GM18868 (cell line): Measurements from ENCODE around the gene SLC22A2.

Experiments used
- ATAC-seq: cut with Tn5 transposase; IDR thresholded peaks from one replicate; pipeline ENCODE4 v1.9.1; 2021; ENCODE audit warnings: mild to moderate bottlenecking, moderate library complexity; ENCODE audit not compliant: unreplicated experiment

Gene SLC22A2

DNA sequence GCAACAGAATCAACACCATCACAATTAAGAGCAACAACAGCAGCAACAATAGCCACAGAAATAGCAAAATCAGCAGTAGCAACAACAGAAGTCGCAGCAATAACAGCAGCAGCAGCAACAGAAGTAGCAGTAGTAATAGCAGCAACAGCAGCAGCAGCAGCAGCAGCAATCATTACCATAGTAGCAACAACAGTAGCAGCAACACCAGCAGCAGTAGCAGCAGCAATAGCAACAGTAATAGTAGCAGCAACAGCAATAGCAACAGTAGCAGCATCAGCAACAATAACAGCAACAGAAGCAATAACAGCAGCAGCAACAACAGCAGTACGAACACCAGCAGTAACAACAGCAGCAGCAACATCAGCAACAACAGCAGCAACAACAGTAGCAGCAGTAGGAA lies 39.8 kb downstream of the SLC22A2 start:
- ATAC-seq: no peak

DNA sequence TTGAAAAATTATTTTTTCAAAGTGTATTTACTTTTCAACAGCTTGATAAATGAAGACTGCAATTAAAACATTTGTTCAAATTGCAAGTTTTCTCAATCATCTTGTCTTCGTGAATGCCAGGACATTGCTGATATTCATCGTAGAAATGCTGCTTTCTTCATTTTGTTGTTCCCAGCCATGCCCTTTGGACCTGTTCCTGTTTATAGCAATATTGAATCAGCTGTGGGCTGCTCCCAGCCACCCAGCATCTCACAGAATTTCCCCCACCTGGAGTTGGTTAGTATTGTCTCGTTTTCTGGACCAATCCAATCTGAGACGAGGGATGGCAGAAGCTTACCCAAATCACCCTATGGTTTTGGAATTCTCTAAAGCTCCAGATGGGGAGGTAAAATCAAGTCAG lies 40.8 kb downstream of the SLC22A2 start:
- ATAC-seq: no peak

DNA sequence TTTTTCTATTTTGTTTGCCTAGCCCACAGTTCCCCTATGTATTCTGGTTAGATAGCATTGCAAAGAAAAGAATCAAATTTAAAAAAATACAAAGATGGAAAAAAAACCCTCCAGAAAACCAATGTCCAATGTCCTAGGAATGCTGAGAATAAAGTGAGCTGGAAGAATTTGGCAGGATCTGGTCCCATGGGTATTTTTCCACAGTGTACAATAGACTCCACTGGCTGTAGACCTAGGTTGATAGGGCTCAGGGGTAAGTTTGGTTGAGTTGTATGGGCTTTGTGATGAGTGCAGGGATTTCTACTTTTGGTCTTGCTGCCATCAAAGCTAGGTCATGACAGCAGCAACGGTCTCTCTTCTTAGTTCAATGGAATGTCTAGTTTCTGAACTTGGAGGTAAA lies 41.5 kb downstream of the SLC22A2 start:
- no peak for ATAC-seq

DNA sequence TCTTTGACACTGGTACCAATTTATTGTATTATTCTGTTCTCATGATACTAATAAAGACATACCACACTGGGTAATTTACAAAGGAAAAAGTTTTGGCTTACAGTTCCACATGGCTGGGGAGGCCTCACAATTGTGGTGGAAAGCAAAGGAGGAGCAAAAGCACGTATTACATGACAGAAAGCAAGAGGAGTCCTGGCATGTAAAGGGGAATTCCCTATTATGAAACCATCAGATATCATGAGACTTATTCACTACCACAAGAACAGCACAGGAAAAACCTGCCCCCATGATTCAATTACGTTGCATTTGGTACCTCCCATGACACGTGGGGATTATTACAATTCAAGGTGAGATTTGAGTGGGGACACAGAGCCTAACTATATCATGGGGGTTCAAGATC lies 43.4 kb downstream of the SLC22A2 start:
- ATAC-seq: no peak

GRCh38 chr6:160207618-160208017 lies 51.0 kb downstream of the SLC22A2 start:
- no peak for ATAC-seq

GRCh38 chr6:160204710-160205109 lies 53.9 kb downstream of the SLC22A2 start:
- ATAC-seq: no peak

DNA sequence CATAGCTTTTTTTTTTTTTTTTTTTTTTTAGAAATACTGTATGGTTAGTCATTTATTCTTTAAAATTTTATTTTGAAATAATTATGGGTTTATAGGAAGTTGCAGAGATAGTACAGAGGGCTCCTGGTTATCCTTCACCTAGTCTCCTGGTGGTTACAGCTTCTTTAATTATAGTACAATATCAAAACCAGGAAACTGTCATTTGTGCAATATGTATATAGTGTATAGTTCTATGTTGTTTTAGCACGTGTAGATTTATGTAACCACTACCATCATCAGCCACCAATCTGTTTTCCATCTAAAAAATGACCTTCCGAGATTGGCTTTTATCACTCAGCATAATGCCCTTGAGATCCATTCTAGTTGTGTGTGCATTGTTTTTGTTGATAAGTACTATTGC lies 54.7 kb downstream of the SLC22A2 start:
- ATAC-seq: no peak

- ATAC-seq: no peak
Measured at GRCh38 chr6:160203522-160203921, 55.1 kb downstream of the SLC22A2 start.

DNA sequence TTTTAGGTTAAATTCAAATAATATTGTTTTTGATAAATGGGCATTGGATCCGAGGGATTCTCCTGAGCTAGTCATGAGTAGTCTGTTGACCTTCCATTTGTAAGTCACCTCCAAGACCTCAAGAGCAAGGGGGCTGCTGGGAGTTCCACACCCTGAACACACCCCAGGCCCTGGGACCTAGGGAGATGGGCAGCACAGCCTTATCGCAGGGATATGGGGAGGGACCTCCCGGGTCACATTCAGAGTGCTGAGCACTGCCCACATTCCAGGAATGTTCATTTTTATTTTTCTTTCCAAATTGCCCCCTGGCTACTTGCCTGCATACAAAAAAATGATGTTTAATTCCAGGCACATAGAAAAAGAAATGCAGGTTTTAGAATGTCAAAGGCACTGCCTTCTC lies 55.5 kb downstream of the SLC22A2 start:
- ATAC-seq: no peak

- no peak for ATAC-seq
Measured at GRCh38 chr6:160202411-160202810, 56.2 kb downstream of the SLC22A2 start.

- no peak for ATAC-seq
Measured at GRCh38 chr6:160201061-160201460, 57.6 kb downstream of the SLC22A2 start.

- no peak for ATAC-seq
Measured at GRCh38 chr6:160198606-160199211, 59.9 kb downstream of the SLC22A2 start.

DNA sequence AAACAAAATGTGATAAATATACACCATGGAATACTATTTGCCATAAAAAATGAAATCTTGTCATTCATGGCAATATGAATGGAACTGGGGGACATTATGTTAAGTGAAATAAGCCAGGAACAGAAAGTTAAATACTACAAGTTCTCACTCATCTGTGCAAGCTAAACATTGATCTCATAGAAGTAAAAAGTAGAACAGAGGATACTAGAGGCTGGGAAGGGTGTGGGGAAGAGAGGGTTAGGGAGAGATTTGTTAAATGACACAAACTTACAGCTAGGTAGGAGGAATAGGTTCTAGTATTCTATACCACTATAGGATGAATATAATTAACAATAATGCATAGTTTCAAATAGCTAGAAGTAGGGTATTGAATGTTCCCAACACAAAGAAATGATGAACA lies 61.0 kb downstream of the SLC22A2 start:
- no peak for ATAC-seq

GRCh38 chr6:160194808-160195207 lies 63.8 kb downstream of the SLC22A2 start:
- no peak for ATAC-seq

- ATAC-seq: no peak
Measured at GRCh38 chr6:160192840-160193239, 65.8 kb downstream of the SLC22A2 start.

DNA sequence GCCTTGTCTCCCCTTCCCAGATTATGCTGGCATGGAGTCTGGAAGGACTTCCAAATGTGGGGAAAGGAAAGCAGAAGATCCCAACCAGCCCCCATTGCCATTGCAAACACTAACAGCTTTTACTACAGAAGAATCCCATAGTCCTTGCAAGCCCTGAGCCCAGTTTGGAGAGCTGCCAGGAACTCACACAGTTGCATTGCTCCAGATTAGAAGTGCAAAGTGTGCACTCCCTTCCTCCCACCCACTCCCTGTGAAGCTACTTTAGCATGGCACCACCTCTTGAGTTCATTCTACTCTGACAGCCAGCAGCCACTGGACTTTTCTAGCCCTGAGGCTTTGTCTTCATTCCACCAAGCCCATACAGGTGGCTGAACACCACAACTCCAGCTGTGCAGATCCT lies 67.6 kb downstream of the SLC22A2 start:
- no peak for ATAC-seq

DNA sequence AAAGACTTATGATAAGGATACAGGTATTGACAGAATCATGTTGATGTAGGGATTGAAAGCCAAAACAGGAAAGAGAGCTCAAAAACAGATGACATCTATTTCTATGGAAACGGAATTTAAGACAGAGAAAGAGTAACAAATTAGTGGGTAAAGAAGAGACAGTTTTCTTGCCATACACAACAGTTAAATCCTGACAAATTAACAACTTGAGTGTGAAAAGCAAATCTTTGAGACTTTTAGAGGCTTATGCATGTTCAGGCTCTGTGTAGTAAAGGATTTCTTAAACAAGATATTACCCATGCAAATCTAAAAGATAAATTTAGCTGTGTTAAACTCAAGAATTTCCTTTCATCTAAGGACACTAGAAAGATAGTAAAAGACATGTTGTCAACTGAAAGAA lies 68.5 kb downstream of the SLC22A2 start:
- ATAC-seq: no peak

DNA sequence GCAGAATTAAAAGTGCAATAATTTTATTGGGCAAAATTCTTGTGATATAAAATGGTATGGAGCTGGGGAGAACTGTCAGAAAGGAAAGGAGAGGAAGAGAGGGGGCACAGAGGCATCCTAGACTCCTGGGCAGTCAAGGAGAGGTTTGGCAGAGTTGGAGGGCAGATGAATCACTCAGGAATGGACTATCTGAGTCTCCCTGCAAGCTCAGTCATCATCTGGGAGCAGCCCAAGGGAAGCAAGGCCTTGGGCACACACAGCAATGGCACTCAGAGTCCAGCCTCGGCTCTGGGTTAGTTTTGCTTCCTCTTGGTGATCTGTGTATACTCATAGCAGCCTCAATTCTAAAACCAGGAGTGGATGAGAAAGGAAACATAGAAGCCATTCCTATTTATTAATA lies 69.8 kb downstream of the SLC22A2 start:
- ATAC-seq: no peak

DNA sequence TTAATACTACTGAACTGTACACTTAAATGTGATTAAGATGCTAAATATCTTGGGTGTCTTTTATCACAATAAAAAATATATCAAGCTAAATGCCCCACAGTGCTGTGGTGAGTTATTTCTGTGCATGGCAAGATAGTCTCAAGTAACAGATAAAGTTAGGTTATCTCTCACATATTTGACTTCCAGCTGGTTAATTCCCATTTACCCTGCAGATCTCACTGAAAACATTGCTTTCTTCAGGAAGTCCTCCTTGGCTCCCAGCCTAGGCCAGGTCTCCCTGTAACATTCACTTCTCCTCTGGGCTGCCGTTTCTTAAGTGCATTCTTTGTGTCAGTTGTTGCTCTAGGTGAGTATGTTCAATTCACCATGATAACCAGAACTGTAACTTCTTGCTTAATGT lies 77.9 kb downstream of the SLC22A2 start:
- no peak for ATAC-seq

GRCh38 chr6:160178271-160178670 lies 80.3 kb downstream of the SLC22A2 start:
- no peak for ATAC-seq

DNA sequence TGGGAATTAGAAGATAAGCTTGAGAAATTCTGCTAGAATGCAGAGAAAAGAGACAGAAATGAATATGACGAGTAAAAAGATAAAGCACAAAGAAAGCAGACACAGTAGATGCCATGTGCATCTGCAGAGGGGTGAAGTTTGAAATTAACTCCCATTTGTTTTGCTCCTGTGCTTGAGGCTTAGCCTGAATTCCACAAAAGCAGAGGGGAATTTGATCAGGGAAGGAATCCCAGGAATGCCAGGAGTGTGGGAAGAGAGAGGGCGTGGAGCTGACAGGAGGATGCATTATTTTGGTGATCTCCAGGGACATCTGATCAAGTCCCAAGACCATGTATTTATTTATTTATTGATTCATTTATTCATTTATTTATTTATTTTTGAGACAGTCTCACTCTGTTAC lies 81.4 kb downstream of the SLC22A2 start:
- ATAC-seq: no peak

DNA sequence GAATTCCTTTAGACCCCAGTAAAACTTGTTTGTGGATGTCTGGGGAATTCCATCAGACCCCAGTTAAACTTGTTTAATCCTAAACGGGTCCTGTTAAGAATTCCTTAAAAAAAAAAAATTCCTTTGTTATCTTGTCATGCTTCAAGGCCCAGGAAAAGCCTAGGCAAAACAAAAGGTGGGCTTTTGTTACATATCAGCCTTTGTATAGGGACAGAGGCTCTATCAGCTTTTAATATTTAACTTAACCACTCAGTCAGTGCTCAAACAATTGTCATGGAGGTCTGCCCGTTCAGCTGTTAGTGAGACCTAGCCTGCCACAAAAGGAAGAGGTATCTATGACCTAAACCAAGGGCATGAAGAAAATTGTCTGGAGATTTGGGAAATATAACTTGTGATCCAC lies 83.9 kb downstream of the SLC22A2 start:
- no peak for ATAC-seq

DNA sequence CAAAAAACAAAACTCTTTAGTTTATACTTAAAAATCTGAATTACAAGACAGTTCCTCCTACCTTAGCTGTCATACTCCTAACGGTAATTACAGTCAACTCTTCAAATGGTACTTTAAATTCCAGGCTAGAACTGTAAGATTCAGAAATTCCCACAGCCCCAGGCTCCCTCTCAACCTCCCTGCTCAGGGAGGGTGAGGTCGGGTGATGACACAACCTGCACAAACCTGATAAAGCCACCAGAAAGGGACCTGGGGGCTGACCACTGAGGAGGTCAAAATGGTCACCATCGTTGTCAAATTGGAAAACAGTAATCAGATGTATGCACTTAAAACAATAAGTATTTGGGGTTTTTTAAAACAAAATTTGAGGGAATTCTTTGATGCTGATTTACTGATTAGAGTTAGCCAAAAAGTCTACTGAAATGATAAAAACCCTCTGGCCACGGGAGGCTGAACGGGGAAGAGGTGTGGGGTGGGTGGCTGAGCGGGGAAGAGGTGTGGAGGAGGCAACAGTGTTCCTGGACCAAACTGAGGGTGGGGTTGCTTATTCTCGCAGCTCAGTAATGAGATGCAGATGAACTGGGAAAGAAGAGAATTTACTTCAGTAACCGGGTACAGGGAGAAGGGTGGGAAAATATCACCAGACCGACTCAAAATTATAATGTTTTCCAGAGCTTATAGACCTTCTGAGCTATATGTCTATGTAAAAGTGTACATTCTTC lies 84.7 kb downstream of the SLC22A2 start:
- ATAC-seq: no peak
